Measurements from ENCODE around the gene TMEM229B. TPM values are rescaled to one million over a fixed set of nuclear protein-coding genes. Genes with fewer than 3 reads are reported as not detected.

The TMEM229B gene
- total RNA-seq, 2 experiments from 2014 or later, result 9.9 to 10.0 TPM

- peaks cover 24% of the 10 kb centered on the region for H3K9me3 Mint-ChIP-seq (ENCODE audit: insufficient read depth)
- no peak for DNase-seq
- no peak overlapping the region for H3K27ac Mint-ChIP-seq
- ChIA-PET POLR2A (no interaction called here), CTCF (no interaction called here)
- ATAC-seq, result no peak
- H3K36me3 Mint-ChIP-seq (ENCODE audit: low read depth), result peaks cover 18% of the 10 kb centered on the region
- peaks cover 21% of the 10 kb centered on the region for H3K4me1 Mint-ChIP-seq (ENCODE audit: low read depth)
- H3K4me3 Mint-ChIP-seq, result no peak overlapping the region
- peaks cover 7% of the 10 kb centered on the region for H3K27me3 Mint-ChIP-seq (ENCODE audit: low read depth)
Measured at GRCh38 chr14:67497216-67497615, 8.7 kb upstream of the TMEM229B start.

GRCh38 chr14:67495827-67496226 lies 7.3 kb upstream of the TMEM229B start:
- peaks cover 27% of the 10 kb centered on the region for H3K9me3 Mint-ChIP-seq (ENCODE audit: insufficient read depth)
- H3K4me3 Mint-ChIP-seq, result no peak overlapping the region
- H3K27ac Mint-ChIP-seq, result no peak overlapping the region
- no peak for DNase-seq
- H3K27me3 Mint-ChIP-seq (ENCODE audit: low read depth), result peaks cover 10% of the 10 kb centered on the region
- peaks cover 21% of the 10 kb centered on the region for H3K4me1 Mint-ChIP-seq (ENCODE audit: low read depth)
- CTCF ChIA-PET, result no interaction called here
- ATAC-seq, result no peak
- POLR2A ChIA-PET, result no interaction called here
- peaks cover 20% of the 10 kb centered on the region for H3K36me3 Mint-ChIP-seq (ENCODE audit: low read depth)

GRCh38 chr14:67493092-67493717 lies 4.7 kb upstream of the TMEM229B start:
- Mint-ChIP-seq H3K9me3 (ENCODE audit: insufficient read depth) (peaks cover 27% of the 10 kb centered on the region), H3K4me1 (ENCODE audit: low read depth) (peaks cover 43% of the 10 kb centered on the region), H3K36me3 (ENCODE audit: low read depth) (peaks cover 20% of the 10 kb centered on the region), H3K27me3 (ENCODE audit: low read depth) (peaks cover 3% of the 10 kb centered on the region), H3K4me3 (no peak overlapping the region), H3K27ac (peak overlapping the region; percentile 3)
- CTCF ChIA-PET, result interaction anchor here (1.2 to 1.5 kb wide), 2 partner anchors 78 to 126 kb away, joined by 4 read pairs; no protein-coding TSS in a partner anchor
- DNase-seq (no peak), ATAC-seq (no peak)
- POLR2A ChIA-PET, result interaction anchor here (0.6 kb wide), 1 partner anchor 213 kb away, joined by 3 read pairs; no protein-coding TSS in a partner anchor

- no peak overlapping the region for H3K27ac Mint-ChIP-seq
- peaks cover 43% of the 10 kb centered on the region for H3K4me1 Mint-ChIP-seq (ENCODE audit: low read depth)
- ATAC-seq, result no peak
- CTCF ChIA-PET, result interaction anchor here (1.1 to 1.5 kb wide), 3 partner anchors 25 to 127 kb away, joined by 3 to 4 read pairs (median 4); no protein-coding TSS in a partner anchor
- H3K9me3 Mint-ChIP-seq (ENCODE audit: insufficient read depth), result peaks cover 27% of the 10 kb centered on the region
- peaks cover 20% of the 10 kb centered on the region for H3K36me3 Mint-ChIP-seq (ENCODE audit: low read depth)
- no peak for DNase-seq
- no peak overlapping the region for H3K4me3 Mint-ChIP-seq
- POLR2A ChIA-PET, result no interaction called here
- H3K27me3 Mint-ChIP-seq (ENCODE audit: low read depth), result peaks cover 3% of the 10 kb centered on the region
Measured at GRCh38 chr14:67492538-67492937, 4.0 kb upstream of the TMEM229B start.

GRCh38 chr14:67491741-67492507 lies 3.4 kb upstream of the TMEM229B start:
- no peak for DNase-seq
- Mint-ChIP-seq H3K27me3 (ENCODE audit: low read depth) (peaks cover 3% of the 10 kb centered on the region), H3K9me3 (ENCODE audit: insufficient read depth) (peaks cover 27% of the 10 kb centered on the region), H3K4me1 (ENCODE audit: low read depth) (peaks cover 43% of the 10 kb centered on the region), H3K36me3 (ENCODE audit: low read depth) (peaks cover 25% of the 10 kb centered on the region), H3K4me3 (no peak overlapping the region), H3K27ac (no peak overlapping the region)
- ChIA-PET CTCF (interaction anchor here (0.6 to 1.7 kb wide), 6 partner anchors 22 to 127 kb away, joined by 3 to 4 read pairs (median 4); no protein-coding TSS in a partner anchor), POLR2A (no interaction called here)
- ATAC-seq, result no peak

- Mint-ChIP-seq H3K4me1 (ENCODE audit: low read depth) (peaks cover 45% of the 10 kb centered on the region), H3K4me3 (no peak overlapping the region), H3K9me3 (ENCODE audit: insufficient read depth) (peaks cover 27% of the 10 kb centered on the region), H3K36me3 (ENCODE audit: low read depth) (peaks cover 31% of the 10 kb centered on the region), H3K27me3 (ENCODE audit: low read depth) (peaks cover 3% of the 10 kb centered on the region), H3K27ac (no peak overlapping the region)
- no peak for DNase-seq
- CTCF ChIA-PET, result interaction anchor here (0.6 to 1.7 kb wide), 3 partner anchors 23 to 85 kb away, joined by 3 to 4 read pairs (median 3); no protein-coding TSS in a partner anchor
- no peak for ATAC-seq
- POLR2A ChIA-PET, result no interaction called here
Measured at GRCh38 chr14:67491285-67491684, 2.8 kb upstream of the TMEM229B start.

- ChIA-PET POLR2A (no interaction called here), CTCF (interaction anchor here (1.7 kb wide), 1 partner anchor 24 kb away, joined by 4 read pairs; no protein-coding TSS in a partner anchor)
- H3K27me3 Mint-ChIP-seq (ENCODE audit: low read depth), result peaks cover 3% of the 10 kb centered on the region
- no peak for DNase-seq
- H3K4me3 Mint-ChIP-seq, result no peak overlapping the region
- H3K4me1 Mint-ChIP-seq (ENCODE audit: low read depth), result peaks cover 55% of the 10 kb centered on the region
- no peak overlapping the region for H3K27ac Mint-ChIP-seq
- H3K36me3 Mint-ChIP-seq (ENCODE audit: low read depth), result peaks cover 37% of the 10 kb centered on the region
- H3K9me3 Mint-ChIP-seq (ENCODE audit: insufficient read depth), result peaks cover 27% of the 10 kb centered on the region
- no peak for ATAC-seq
Measured at GRCh38 chr14:67490196-67490595, 1.7 kb upstream of the TMEM229B start.

GRCh38 chr14:67487332-67487731 lies 1.2 kb downstream of the TMEM229B start:
- no peak for DNase-seq
- peaks cover 23% of the 10 kb centered on the region for H3K36me3 Mint-ChIP-seq (ENCODE audit: low read depth)
- ChIA-PET CTCF (interaction anchor here (0.8 to 2.7 kb wide), 7 partner anchors 21 to 217 kb away, joined by 3 to 9 read pairs (median 3); partner anchors contain the start of gene ATP6V1D), POLR2A (no interaction called here)
- H3K4me3 Mint-ChIP-seq, result peak overlapping the region; percentile 80
- peak overlapping the region; percentile 99 for H3K27ac Mint-ChIP-seq
- peaks cover 4% of the 10 kb centered on the region for H3K9me3 Mint-ChIP-seq (ENCODE audit: insufficient read depth)
- H3K27me3 Mint-ChIP-seq (ENCODE audit: low read depth), result peaks cover 3% of the 10 kb centered on the region
- no peak for ATAC-seq
- peaks cover 55% of the 10 kb centered on the region for H3K4me1 Mint-ChIP-seq (ENCODE audit: low read depth)

GRCh38 chr14:67486890-67487289 lies 1.6 kb downstream of the TMEM229B start:
- H3K4me1 Mint-ChIP-seq (ENCODE audit: low read depth), result peaks cover 55% of the 10 kb centered on the region
- peaks cover 19% of the 10 kb centered on the region for H3K36me3 Mint-ChIP-seq (ENCODE audit: low read depth)
- POLR2A ChIA-PET, result no interaction called here
- H3K9me3 Mint-ChIP-seq (ENCODE audit: insufficient read depth), result no peaks in the 10 kb centered on the region
- no peaks in the 10 kb centered on the region for H3K27me3 Mint-ChIP-seq (ENCODE audit: low read depth)
- ATAC-seq (no peak), DNase-seq (no peak)
- H3K4me3 Mint-ChIP-seq, result no peak overlapping the region
- CTCF ChIA-PET, result interaction anchor here (1.0 to 2.7 kb wide), 3 partner anchors 20 to 22 kb away, joined by 3 to 7 read pairs (median 7); no protein-coding TSS in a partner anchor
- H3K27ac Mint-ChIP-seq, result peak overlapping the region; percentile 99

- H3K4me3 Mint-ChIP-seq, result no peak overlapping the region
- H3K27me3 Mint-ChIP-seq (ENCODE audit: low read depth), result no peaks in the 10 kb centered on the region
- ATAC-seq, result no peak
- POLR2A ChIA-PET, result interaction anchor here (0.6 kb wide), 1 partner anchor 43 kb away, joined by 3 read pairs; no protein-coding TSS in a partner anchor
- H3K4me1 Mint-ChIP-seq (ENCODE audit: low read depth), result peaks cover 57% of the 10 kb centered on the region
- no peak for DNase-seq
- peaks cover 19% of the 10 kb centered on the region for H3K36me3 Mint-ChIP-seq (ENCODE audit: low read depth)
- H3K9me3 Mint-ChIP-seq (ENCODE audit: insufficient read depth), result no peaks in the 10 kb centered on the region
- CTCF ChIA-PET, result interaction anchor here (0.9 to 1.6 kb wide), 3 partner anchors 19 to 86 kb away, joined by 3 to 4 read pairs (median 3); no protein-coding TSS in a partner anchor
- no peak overlapping the region for H3K27ac Mint-ChIP-seq
Measured at GRCh38 chr14:67485501-67486095, 2.9 kb downstream of the TMEM229B start.

GRCh38 chr14:67483579-67484285 lies 4.8 kb downstream of the TMEM229B start:
- Mint-ChIP-seq H3K4me3 (no peak overlapping the region), H3K27me3 (ENCODE audit: low read depth) (no peaks in the 10 kb centered on the region), H3K36me3 (ENCODE audit: low read depth) (peaks cover 19% of the 10 kb centered on the region), H3K4me1 (ENCODE audit: low read depth) (peaks cover 41% of the 10 kb centered on the region), H3K9me3 (ENCODE audit: insufficient read depth) (no peaks in the 10 kb centered on the region), H3K27ac (no peak overlapping the region)
- POLR2A ChIA-PET, result no interaction called here
- CTCF ChIA-PET, result no interaction called here
- DNase-seq (no peak), ATAC-seq (no peak)

Measured in activated CD8-positive, alpha-beta T cell treated with anti-CD3 and anti-CD28 coated beads, Interleukin-2, amount 10 ng/mL, durations not matched to agents 7 days and 5 days (primary cell).